ENCODE measurements around the gene LRFN5.
"Not testable (repeated sequence)": the region's sequence is repeated elsewhere in the genome, so short reads cannot be mapped to it uniquely, and the experiment has no call there.

LRFN5 gene

GRCh38 chr14:41606532-41607303, at the start of gene LRFN5:
Gene LRFN5, plus strand, starts transcription at chr14:41606876.
- DNase-seq (ENCODE audit: low read depth) = no peak

DNA sequence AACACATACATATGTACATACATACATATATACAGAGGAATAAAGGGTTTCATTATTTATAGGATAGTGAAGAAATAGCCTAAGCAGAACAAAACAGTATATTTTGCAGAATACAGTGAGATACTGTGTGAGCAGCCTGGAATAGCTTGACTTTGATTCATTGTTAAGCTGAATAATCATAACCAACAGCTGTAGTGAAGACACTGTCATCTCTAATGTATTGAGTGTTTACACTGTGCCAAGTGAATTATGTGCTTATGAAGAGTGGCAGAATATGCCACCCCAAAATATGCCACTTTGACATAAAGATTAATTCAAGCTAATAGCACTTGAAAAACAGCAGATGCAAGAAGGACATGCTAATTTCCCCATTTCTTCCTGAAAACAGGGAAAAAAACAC, 48.2 kb upstream of the LRFN5 start:
- DNase-seq (ENCODE audit: low read depth) = no peak

DNA sequence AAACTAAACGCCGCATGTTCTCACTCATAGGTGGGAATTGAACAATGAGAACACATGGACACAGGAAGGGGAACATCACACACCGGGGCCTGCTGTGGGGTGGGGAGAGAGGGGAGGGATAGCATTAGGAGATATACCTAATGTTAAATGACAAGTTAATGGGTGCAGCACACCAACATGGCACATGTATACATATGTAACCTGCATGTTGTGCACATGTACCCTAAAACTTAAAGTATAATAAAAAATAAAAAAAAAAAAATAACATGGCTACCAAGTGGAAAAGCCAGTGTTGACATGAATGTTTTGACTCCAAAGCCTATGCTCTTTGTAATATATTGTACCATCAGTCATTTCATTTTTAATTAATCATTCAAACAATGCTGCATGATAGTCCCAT, 39.8 kb upstream of the LRFN5 start:
- not testable (repeated sequence) for DNase-seq (ENCODE audit: low read depth)

GRCh38 chr14:41568979-41569378, 37.7 kb upstream of the LRFN5 start:
- no peak for DNase-seq (ENCODE audit: low read depth)

DNA sequence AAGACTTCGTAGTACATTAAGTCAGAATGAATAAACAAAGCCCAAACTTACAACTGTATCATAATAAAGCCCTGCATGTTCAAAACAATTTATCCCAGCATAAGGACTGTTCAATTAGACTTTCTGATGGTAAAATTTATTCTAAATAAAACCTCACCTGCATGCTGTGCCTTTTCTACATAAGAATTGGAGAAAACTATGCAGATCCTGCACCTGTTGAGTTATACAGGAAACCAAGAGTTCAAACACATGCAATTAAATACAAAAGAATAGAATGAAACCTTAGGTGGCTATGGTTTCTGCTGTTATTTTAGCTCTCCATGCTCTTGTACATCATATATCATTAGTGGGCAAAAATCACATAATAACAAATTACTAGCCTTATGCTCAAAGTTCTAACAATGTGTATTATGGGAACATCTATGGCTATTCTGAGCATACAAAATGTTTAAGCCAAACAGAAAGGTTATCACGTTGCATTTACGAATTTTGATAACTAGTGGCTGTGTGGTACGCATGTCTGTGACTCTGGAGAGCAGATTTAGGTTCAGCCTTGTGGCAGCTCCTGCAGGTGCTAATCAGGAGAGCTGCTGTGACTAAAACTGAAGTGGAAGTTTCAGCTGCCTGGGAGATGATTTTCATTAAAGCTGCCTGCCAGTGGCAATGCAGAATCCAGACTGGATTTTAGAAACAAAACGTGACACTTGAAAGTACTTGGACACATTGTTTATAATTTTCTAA, 36.1 kb upstream of the LRFN5 start:
- DNase-seq (ENCODE audit: low read depth) = no peak

DNA sequence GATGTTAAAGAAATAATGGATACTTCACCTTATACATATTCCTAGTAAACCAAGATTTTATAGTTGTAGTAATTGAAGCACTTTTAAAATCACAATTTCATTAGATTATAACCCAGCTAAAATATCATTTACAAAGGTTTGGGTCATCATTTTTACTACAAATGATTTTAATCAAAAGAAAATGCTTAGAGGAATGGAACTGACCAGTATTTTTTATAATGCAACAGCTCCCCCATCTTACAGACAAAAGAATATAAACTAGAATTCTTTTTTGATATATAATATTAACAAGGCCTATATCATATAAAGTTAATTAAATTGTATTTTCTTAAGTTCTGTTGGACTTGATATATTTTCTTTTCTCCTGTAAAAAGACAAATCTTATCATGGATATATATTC, 20.4 kb upstream of the LRFN5 start:
- DNase-seq (ENCODE audit: low read depth) = no peak

GRCh38 chr14:41597647-41598046, 9.0 kb upstream of the LRFN5 start:
- DNase-seq (ENCODE audit: low read depth) = no peak

DNA sequence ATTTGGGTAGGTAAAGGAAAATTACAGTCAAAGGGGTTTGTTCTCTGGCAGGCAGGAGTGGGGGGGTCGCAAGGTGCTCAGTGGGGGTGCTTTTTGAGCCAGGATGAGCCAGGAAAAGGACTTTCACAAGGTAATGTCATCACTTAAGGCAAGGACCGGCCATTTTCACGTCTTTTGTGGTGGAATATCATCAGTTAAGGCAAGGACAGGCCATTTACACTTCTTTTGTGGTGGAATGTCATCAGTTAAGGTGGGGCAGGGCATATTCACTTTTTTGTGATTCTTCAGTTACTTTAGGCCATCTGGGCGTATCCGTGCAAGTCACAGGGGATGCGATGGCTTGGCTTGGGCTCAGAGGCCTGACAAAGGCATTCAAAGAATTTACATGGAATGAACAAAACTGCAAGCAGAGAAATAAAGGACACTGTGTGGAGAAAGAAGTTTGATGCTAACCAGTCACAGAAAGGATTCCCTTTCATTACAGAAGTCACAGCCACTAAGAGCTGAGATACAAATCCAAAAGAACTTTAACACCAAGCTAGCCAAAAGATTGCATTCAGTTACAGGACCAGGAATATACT, 6.8 kb upstream of the LRFN5 start:
- not testable (repeated sequence) for DNase-seq (ENCODE audit: low read depth)

- no peak for DNase-seq (ENCODE audit: low read depth)
Measured at GRCh38 chr14:41604721-41605531, 1.8 kb upstream of the LRFN5 start.

- no peak for DNase-seq (ENCODE audit: low read depth)
Measured at GRCh38 chr14:41605550-41606281, 960 bp upstream of the LRFN5 start.

GRCh38 chr14:41606282-41606531, 469 bp upstream of the LRFN5 start:
- DNase-seq (ENCODE audit: low read depth) = no peak

DNA sequence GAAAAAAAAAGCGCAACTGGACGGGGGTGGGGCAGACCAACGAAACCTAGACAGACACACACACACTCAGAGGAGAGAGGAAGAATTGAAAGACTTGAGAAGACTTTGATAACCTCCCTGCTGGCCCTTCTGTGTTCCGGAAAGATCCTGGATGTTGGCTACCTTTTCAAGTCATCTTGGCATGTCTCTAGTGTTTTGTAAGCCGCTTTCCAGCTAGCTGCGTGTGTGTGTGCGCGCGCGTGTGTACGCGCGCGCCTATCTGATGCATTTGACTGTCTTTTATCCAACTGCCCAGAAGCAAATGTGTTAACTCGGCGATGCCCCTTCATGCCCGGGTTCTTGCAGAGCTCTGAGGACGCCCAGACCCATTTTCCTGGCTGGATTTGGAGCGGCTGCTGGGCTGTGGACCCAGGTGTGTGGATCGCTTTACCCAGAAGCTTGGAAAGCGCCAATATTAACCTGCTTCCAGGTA, 664 bp downstream of the LRFN5 start:
- no peak for DNase-seq (ENCODE audit: low read depth)

DNA sequence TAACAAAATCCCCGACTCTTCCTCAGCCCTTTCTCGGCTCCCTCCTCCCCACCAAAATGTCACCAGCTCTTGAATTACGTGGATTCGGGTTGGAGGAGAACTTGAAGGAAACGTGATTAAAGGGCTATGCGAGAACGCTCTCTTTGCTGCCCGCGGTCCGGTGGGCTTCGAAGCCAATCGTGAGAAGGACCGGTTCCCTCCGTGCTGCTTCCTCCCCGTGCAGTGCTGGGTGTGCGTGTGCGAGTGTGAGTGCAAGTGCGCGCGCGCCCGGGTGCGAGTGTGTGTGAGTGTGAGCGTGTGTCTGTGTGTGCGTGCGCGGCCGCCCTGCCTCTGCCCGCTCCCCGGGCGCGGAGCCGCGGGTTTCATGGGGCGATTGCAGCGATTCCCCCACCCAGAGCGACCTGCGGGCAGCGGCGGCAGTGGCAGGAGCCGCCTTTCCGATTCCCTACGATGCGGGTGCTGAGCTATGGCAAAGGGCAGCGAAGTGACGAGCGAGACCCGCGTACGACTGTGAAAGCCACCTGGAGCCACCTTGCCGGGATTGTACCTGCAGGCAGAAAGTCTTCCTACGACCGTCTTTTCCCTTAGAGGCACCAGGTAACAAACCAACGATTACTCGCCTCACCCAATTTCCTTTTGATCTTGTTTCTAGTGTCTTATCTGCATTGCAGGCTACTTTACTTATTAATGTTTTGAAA, 1.4 kb downstream of the LRFN5 start:
- no peak for DNase-seq (ENCODE audit: low read depth)

- DNase-seq (ENCODE audit: low read depth) = no peak
Measured at GRCh38 chr14:41608681-41609390, 2.2 kb downstream of the LRFN5 start.

GRCh38 chr14:41609704-41610183, 3.1 kb downstream of the LRFN5 start:
- DNase-seq (ENCODE audit: low read depth) = no peak

GRCh38 chr14:41615011-41615595, 8.4 kb downstream of the LRFN5 start:
- no peak for DNase-seq (ENCODE audit: low read depth)

GRCh38 chr14:41623736-41624135, 17.1 kb downstream of the LRFN5 start:
- DNase-seq (ENCODE audit: low read depth) = no peak

GRCh38 chr14:41629876-41630275, 23.2 kb downstream of the LRFN5 start:
- no peak for DNase-seq (ENCODE audit: low read depth)

DNA sequence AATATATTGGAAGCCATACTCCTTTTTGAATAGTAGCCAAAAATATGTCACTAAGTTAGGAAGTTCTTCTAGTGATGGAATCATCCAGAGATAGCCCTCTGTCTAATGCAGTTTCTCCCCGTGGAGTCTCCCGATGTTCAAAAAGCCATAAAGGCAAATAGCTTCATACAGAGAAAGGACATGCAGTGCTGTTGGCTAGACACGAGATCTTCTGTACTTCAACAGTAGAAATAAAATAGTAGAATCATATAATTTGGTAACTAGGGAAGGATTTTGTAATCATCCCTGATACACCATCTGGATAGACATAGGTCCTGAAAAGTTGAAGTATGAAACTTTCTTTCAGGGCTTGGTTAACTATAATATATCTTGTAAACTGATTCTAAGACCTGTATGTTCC, 27.6 kb downstream of the LRFN5 start:
- no peak for DNase-seq (ENCODE audit: low read depth)
